ENCODE measurements around the gene ISL1.

ISL1 gene

GRCh38 chr5:51392689-51393199, 9.5 kb downstream of the ISL1 start:
- no peak overlapping the region for H3K4me3 ChIP-seq (ENCODE audit: control insufficient read depth, low read depth, low read length)
- DNase-seq (ENCODE audit: low read depth): no peak
- TF ChIP-seq CTCF (IDR thresholded peaks at IDR 0.05; ENCODE audit: control insufficient read depth, insufficient read depth, low read depth, low read length, missing control alignments): no peak

- DNase-seq (ENCODE audit: low read depth): no peak
- TF ChIP-seq CTCF (IDR thresholded peaks at IDR 0.05; ENCODE audit: control insufficient read depth, insufficient read depth, low read depth, low read length, missing control alignments): no peak
- no peak overlapping the region for H3K4me3 ChIP-seq (ENCODE audit: control insufficient read depth, low read depth, low read length)
Observed at GRCh38 chr5:51394609-51395008, 11.4 kb downstream of the ISL1 start.

- DNase-seq (ENCODE audit: low read depth): no peak
- TF ChIP-seq CTCF (IDR thresholded peaks at IDR 0.05; ENCODE audit: control insufficient read depth, insufficient read depth, low read depth, low read length, missing control alignments): no peak
- H3K4me3 ChIP-seq (ENCODE audit: control insufficient read depth, low read depth, low read length): no peak overlapping the region
Observed at GRCh38 chr5:51395245-51395644, 12.0 kb downstream of the ISL1 start.

GRCh38 chr5:51395666-51396356, 12.6 kb downstream of the ISL1 start:
- DNase-seq (ENCODE audit: low read depth): no peak
- no peak overlapping the region for H3K4me3 ChIP-seq (ENCODE audit: control insufficient read depth, low read depth, low read length)
- TF ChIP-seq CTCF (IDR thresholded peaks at IDR 0.05; ENCODE audit: control insufficient read depth, insufficient read depth, low read depth, low read length, missing control alignments): no peak

GRCh38 chr5:51396797-51397196, 13.5 kb downstream of the ISL1 start:
- no peak for DNase-seq (ENCODE audit: low read depth)
- no peak overlapping the region for H3K4me3 ChIP-seq (ENCODE audit: control insufficient read depth, low read depth, low read length)
- TF ChIP-seq CTCF (IDR thresholded peaks at IDR 0.05; ENCODE audit: control insufficient read depth, insufficient read depth, low read depth, low read length, missing control alignments): no peak

GRCh38 chr5:51397996-51398395, 14.7 kb downstream of the ISL1 start:
- no peak for TF ChIP-seq CTCF (IDR thresholded peaks at IDR 0.05; ENCODE audit: control insufficient read depth, insufficient read depth, low read depth, low read length, missing control alignments)
- no peak for DNase-seq (ENCODE audit: low read depth)
- H3K4me3 ChIP-seq (ENCODE audit: control insufficient read depth, low read depth, low read length): no peak overlapping the region
